AG04449 (cell line): ENCODE measurements around the gene SLC2A1.

Experiments
- CTCF ChIA-PET: fragments of 350-600 bp; formaldehyde crosslinking; extraction: SDS; loops from one replicate; lab custom pipeline; 2021; ENCODE audit warnings: antibody characterized with exemption; lab: Yijun Ruan, JAX
- POLR2A ChIA-PET: fragments of 400-600, 350-600 bp; formaldehyde crosslinking; extraction: SDS; loops from one replicate; lab custom pipeline; 2020; ENCODE audit warnings: antibody characterized with exemption, inconsistent platforms; lab: Yijun Ruan, JAX
- DNase-seq: peaks from one replicate; pipeline ENCODE4 v3.0.0-alpha.2; 2010; ENCODE audit warnings: low read depth, low spot score
- H3K4me3 ChIP-seq: 2 replicates; pipeline ENCODE4 v1.5.1; 2011; ENCODE audit warnings: low read depth, mild to moderate bottlenecking, control low read depth, low read length
- TF ChIP-seq, protein P1 (sequence below): IDR thresholded peaks from one replicate; pipeline ENCODE4 v1.5.1; 2011; ENCODE audit warnings: mild to moderate bottlenecking, moderate library complexity, low read length, control low read depth, inconsistent platforms; ENCODE audit not compliant: insufficient read depth; ENCODE audit errors: missing control alignments

SLC2A1 gene

DNA sequence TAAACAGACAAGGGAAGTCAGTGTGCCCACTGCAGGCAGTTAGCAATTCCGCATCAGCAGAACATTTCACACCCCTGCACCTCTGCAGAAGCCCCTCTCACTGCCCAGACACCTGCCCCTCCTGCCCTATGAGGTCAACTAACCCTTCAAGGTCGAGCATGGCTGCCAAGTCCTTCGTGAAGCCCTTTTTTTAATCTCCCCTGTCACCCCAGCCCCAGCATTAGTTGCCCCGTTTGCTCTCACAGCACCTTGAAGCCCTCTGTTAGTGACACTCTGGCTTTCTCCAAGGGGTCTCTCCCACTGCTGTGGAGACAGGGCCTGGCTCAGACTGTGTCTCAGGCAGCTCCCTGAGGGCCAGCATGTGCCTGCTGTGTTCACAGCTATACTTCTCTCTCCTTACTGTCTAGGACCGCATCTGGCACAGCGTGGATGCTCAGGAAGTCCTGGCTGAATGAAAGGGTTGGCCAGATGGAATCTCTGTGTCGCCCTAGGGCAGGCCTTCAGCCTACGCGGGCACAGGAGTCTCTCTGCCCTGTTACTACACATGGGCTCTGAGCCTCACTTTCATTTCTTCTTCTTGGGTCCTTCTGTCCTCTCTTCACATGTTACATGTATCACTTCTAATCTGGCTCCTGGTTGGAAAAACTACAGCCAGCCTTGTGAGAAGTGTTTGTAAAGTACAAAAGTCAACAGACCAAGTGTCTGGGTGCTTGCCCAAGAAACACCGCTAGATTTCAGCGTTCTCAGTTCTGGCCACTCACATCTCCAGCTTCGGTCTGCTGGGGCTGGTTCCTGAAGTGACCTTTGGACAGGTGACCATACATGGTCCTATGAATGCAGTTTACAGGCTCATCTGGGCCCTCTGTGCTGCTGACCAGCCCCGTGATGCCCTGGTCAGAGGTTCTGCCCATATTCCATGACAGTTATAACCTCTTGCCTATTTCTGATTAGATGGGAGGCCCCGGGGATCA lies 19.7 kb downstream of the SLC2A1 start:
- H3K4me3 ChIP-seq = no peak overlapping the region
- TF ChIP-seq, protein P1, sequence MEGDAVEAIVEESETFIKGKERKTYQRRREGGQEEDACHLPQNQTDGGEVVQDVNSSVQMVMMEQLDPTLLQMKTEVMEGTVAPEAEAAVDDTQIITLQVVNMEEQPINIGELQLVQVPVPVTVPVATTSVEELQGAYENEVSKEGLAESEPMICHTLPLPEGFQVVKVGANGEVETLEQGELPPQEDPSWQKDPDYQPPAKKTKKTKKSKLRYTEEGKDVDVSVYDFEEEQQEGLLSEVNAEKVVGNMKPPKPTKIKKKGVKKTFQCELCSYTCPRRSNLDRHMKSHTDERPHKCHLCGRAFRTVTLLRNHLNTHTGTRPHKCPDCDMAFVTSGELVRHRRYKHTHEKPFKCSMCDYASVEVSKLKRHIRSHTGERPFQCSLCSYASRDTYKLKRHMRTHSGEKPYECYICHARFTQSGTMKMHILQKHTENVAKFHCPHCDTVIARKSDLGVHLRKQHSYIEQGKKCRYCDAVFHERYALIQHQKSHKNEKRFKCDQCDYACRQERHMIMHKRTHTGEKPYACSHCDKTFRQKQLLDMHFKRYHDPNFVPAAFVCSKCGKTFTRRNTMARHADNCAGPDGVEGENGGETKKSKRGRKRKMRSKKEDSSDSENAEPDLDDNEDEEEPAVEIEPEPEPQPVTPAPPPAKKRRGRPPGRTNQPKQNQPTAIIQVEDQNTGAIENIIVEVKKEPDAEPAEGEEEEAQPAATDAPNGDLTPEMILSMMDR = no peak
- POLR2A ChIA-PET = interaction anchor here (1.7 kb wide), 1 partner anchor 11 kb away, joined by 5 read pairs; no protein-coding TSS in a partner anchor
- DNase-seq = no peak
- CTCF ChIA-PET = interaction anchor here (0.6 to 6.3 kb wide), 4 partner anchors 11 to 136 kb away, joined by 3 to 67 read pairs (median 4); no protein-coding TSS in a partner anchor

DNA sequence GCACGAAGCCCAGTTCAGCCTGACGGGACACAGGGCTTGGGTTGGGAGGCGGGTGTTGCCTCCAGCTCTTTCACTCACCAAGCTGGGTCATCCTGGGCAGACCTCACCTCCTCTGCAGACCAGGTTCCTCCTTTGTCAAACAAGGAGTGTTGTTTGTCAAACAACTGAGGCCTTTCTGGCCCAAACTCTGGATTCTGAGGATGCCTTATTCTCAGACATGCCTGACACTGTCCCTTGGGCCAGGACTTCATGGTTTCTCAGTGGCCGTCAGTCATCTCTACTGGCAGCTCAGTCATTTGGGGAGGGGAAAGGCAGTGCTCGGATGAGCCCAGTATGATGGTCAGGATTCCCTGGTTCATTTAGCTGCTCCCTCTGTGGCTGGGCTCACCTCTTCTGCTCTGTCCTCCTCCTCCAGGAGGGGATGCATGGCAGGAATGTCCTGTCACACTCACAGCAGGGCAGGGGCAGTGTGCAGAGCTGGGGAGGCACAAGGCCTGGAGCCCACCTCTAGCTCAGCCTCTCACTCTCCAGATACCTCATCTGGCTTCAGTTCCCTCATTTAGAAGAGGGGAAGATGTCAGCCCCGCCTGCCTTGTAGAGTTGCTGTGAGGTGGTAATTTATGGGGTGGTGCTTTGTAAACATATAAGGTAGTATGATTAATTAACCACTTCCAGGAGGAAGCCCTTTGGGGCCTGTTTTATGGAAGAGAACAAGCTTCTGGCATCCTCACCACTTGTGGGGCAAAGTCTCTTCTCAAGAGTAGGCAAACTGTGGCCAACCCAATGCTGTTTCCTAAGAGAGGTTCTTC lies 20.6 kb downstream of the SLC2A1 start:
- TF ChIP-seq, protein P1 = no peak
- DNase-seq = no peak
- POLR2A ChIA-PET = interaction anchor here (0.8 to 1.7 kb wide), 3 partner anchors 11 to 15 kb away, joined by 3 to 5 read pairs (median 4); no protein-coding TSS in a partner anchor
- CTCF ChIA-PET = interaction anchor here (0.6 to 6.3 kb wide), 7 partner anchors 10 to 160 kb away, joined by 3 to 67 read pairs (median 4); no protein-coding TSS in a partner anchor
- no peak overlapping the region for H3K4me3 ChIP-seq

DNA sequence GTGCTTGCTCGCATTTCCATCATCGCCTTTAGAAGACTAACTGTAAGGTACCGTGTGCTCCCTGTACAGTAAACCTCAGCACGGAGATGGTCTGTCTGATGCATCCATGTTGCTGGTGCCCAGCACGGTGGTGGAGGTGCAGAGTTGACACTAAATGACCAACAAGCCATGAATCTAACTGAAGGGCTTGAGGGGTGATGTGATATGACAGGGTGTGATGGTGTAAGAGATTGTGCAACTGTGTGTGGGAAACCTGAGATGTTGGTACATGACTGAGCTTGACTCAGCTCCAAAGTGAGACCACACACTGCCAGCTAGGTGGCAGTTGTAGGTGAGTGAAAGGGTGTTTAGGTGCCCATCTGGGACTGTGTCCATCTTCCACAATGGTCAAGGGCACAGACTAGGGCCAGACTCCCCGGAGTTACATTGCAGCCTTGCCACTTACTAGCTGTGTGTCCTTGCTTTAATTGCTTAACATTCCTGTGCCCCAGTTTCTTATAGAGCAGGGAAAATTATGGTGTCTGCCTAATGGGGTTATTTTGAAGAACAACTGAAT lies 21.4 kb downstream of the SLC2A1 start:
- DNase-seq = no peak
- TF ChIP-seq, protein P1 = no peak
- CTCF ChIA-PET = interaction anchor here (1.1 to 6.3 kb wide), 7 partner anchors 9 to 159 kb away, joined by 3 to 67 read pairs (median 5); no protein-coding TSS in a partner anchor
- H3K4me3 ChIP-seq = no peak overlapping the region
- POLR2A ChIA-PET = interaction anchor here (0.8 to 2.4 kb wide), 4 partner anchors 10 to 15 kb away, joined by 3 to 13 read pairs (median 4); no protein-coding TSS in a partner anchor

DNA sequence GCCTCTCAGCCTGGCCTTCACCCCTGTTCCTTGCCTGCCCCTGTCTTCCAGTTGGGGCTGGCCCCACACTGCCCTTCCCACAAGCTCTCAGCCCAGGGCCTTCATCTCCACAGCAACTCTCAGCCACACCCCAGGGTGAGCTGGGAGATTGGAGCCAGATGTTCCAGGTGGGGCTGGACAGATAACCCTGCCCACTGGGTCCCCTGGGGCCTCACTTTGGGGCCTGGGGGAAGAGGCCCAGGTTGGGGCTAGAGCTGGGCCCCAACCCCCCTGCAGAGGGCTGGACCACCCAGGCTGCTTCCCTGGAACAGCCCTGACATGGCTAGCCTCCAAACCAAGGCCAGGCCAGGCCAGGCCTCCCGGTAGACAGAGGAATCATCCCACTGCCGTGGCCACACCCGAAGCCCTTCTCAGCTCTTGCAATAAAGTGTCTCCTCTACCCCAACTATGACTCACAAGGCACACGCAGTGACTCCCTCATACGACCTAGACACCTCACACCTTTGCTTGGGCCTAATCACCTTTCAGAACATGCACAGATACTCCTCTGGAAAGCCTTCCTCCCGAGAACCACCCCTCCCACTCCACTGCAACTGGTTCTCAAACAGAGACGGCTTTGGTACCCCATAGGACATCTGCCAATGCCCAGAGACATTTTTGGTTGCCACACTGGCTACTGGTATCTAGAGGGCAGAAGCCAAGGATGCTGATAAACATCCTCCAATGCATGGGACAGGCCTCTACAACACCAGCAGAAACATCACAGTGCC lies 22.2 kb downstream of the SLC2A1 start:
- ChIA-PET POLR2A (interaction anchor here (0.8 to 2.4 kb wide), 3 partner anchors 13 to 95 kb away, joined by 3 to 13 read pairs (median 6); partner anchors contain the start of gene SLC2A1), CTCF (interaction anchor here (0.8 to 6.3 kb wide), 7 partner anchors 8 to 159 kb away, joined by 3 to 67 read pairs (median 5); no protein-coding TSS in a partner anchor)
- TF ChIP-seq, protein P1 = no peak
- H3K4me3 ChIP-seq = no peak overlapping the region
- DNase-seq = no peak

DNA sequence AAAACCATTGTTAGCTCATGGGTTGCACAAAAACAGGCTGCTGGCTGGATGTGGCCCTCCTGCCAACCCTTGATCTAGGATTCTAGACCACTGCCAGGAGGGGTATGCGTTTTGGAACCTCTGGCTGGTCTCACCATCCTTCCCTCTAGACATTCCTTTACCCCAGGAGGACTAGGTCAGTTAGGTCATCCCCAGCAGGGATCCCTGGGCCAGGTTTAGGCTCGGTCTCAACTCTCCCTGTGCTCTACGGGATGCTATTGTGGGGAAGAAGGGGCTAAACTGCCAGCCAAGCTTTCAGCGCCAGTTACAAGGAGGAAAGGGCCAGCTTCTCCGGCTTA lies 22.7 kb downstream of the SLC2A1 start:
- TF ChIP-seq, protein P1 = no peak
- no peak overlapping the region for H3K4me3 ChIP-seq
- ChIA-PET CTCF (interaction anchor here (0.8 to 6.3 kb wide), 7 partner anchors 8 to 139 kb away, joined by 3 to 67 read pairs (median 5); no protein-coding TSS in a partner anchor), POLR2A (interaction anchor here (0.8 to 2.4 kb wide), 5 partner anchors 9 to 169 kb away, joined by 3 to 13 read pairs (median 3); partner anchors contain the start of genes C1orf50, P3H1 and SLC2A1)
- no peak for DNase-seq
